Measurements from ENCODE around the gene CPEB3. TPM values are rescaled to one million over a fixed set of nuclear protein-coding genes. Genes with fewer than 3 reads are reported as not detected.

CPEB3 gene
- total and polyA plus RNA-seq, 2 donors (not counting 3 experiments of a cell fraction or from before 2014, with no cell fraction given): 0.80 to 2.2 TPM

GRCh38 chr10:92156874-92157773 lies 133.8 kb downstream of the CPEB3 start:
- DNase-seq (ENCODE audit: low read depth, low spot score) (no peak), FAIRE-seq (no peak)
- H3K9ac ChIP-seq (replicated peaks; ENCODE audit: extremely low read depth, insufficient read depth, low read length): no peak overlapping the region
- H3K4me2 ChIP-seq (ENCODE audit: insufficient read depth, low read length): no peak overlapping the region
- no peaks in the 10 kb centered on the region for H3K9me3 ChIP-seq (replicated peaks; ENCODE audit: control insufficient read depth, insufficient read depth, low read length)
- intact Hi-C loops (cut with micrococcal nuclease): no loop called here
- BruUV-seq (replicated peaks): no TSS peak
- no peak overlapping the region for H2AFZ ChIP-seq (ENCODE audit: low read depth, low read length)
- H3K79me2 ChIP-seq (ENCODE audit: control insufficient read depth, insufficient read depth, low read length): no peaks in the 10 kb centered on the region
- H3K4me1 ChIP-seq (ENCODE audit: control insufficient read depth, extremely low read depth, insufficient read depth, low read length): no peaks in the 10 kb centered on the region
- ChIA-PET CTCF (interaction anchor here (0.7 to 1.5 kb wide), 3 partner anchors 10 to 31 kb away, joined by 3 to 5 read pairs (median 4); no protein-coding TSS in a partner anchor), POLR2A (no interaction called here)
- dilution Hi-C loops (cut with MboI; ENCODE audit: extremely low pct_ligation_motif_present, low sequenced_read_pairs): no loop called here
- TF ChIP-seq, protein P1, sequence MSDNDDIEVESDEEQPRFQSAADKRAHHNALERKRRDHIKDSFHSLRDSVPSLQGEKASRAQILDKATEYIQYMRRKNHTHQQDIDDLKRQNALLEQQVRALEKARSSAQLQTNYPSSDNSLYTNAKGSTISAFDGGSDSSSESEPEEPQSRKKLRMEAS (IDR thresholded peaks at IDR 0.05; ENCODE audit: insufficient read depth, insufficient read length): no peak
- no peak for TF ChIP-seq POLR2A (IDR thresholded peaks at IDR 0.05; ENCODE audit: low read depth, low read length)
- TF ChIP-seq, protein P2, sequence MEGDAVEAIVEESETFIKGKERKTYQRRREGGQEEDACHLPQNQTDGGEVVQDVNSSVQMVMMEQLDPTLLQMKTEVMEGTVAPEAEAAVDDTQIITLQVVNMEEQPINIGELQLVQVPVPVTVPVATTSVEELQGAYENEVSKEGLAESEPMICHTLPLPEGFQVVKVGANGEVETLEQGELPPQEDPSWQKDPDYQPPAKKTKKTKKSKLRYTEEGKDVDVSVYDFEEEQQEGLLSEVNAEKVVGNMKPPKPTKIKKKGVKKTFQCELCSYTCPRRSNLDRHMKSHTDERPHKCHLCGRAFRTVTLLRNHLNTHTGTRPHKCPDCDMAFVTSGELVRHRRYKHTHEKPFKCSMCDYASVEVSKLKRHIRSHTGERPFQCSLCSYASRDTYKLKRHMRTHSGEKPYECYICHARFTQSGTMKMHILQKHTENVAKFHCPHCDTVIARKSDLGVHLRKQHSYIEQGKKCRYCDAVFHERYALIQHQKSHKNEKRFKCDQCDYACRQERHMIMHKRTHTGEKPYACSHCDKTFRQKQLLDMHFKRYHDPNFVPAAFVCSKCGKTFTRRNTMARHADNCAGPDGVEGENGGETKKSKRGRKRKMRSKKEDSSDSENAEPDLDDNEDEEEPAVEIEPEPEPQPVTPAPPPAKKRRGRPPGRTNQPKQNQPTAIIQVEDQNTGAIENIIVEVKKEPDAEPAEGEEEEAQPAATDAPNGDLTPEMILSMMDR (IDR thresholded peaks at IDR 0.05; ENCODE audit: extremely low read depth in 1 of 2, insufficient read depth in 1 of 2, low read depth in 1 of 2, low read length in 2 of 2): no peak
- no peak for TF ChIP-seq FOS (IDR thresholded peaks at IDR 0.05; ENCODE audit: borderline replicate concordance, insufficient read depth, low read length)
- no peak for TF ChIP-seq JUN (IDR thresholded peaks at IDR 0.05; ENCODE audit: borderline replicate concordance, insufficient read depth, insufficient read length, low read depth)
- no peak for TF ChIP-seq EZH2 (IDR thresholded peaks at IDR 0.05; ENCODE audit: borderline replicate concordance, low read depth, low read length, severe bottlenecking)
- no peak for TF ChIP-seq MYC (IDR thresholded peaks at IDR 0.05; ENCODE audit: low read depth, low read length)
- TF ChIP-seq POLR2AphosphoS5 (IDR thresholded peaks at IDR 0.05; ENCODE audit: insufficient read depth, low read depth, low read length): no peak
- no peak for TF ChIP-seq GATA2 (IDR thresholded peaks at IDR 0.05; ENCODE audit: insufficient read depth, insufficient read length, low read depth, low read length)
- no peaks in the 10 kb centered on the region for H3K27me3 ChIP-seq (ENCODE audit: control insufficient read depth in 2 of 2, insufficient read depth in 2 of 2, low read length in 2 of 2)
- no peak overlapping the region for H3K27ac ChIP-seq (ENCODE audit: insufficient read depth, low read depth, low read length)
- H4K20me1 ChIP-seq (replicated peaks; ENCODE audit: control insufficient read depth, extremely low read depth, insufficient read depth, low read length): no peaks in the 10 kb centered on the region
- no peaks in the 10 kb centered on the region for H3K36me3 ChIP-seq (ENCODE audit: control insufficient read depth in 2 of 2, extremely low read depth in 1 of 2, insufficient read depth in 2 of 2, low read length in 2 of 2)
- H3K9me1 ChIP-seq (replicated peaks; ENCODE audit: control insufficient read depth, extremely low read depth, insufficient read depth, low read length): no peaks in the 10 kb centered on the region
- H3K4me3 ChIP-seq (replicated peaks in 1 of 3; ENCODE audit: insufficient read depth in 1 of 3, low read depth in 1 of 3, low read length in 3 of 3): no peak overlapping the region

Measured in endothelial cell of umbilical vein (primary cell).